ENCODE results near the gene PHF12. TPM values are rescaled to one million over a fixed set of nuclear protein-coding genes. Genes with fewer than 3 reads are reported as not detected.

The PHF12 gene
- total and polyA plus RNA-seq, 2 of the 13 experiments (the other 11 are each of a cell fraction or from before 2014, with no cell fraction given) = 9.8 to 17.1 TPM

- TF ChIP-seq LBX2 (CRISPR knock-in tag; IDR thresholded peaks at IDR 0.05; ENCODE audit: borderline replicate concordance) (no peak), ZNF383 (CRISPR knock-in tag; IDR thresholded peaks at IDR 0.05; ENCODE audit: borderline replicate concordance) (0 out of 2 replicates have a peak, but pooled peaks have one; percentile 84), CEBPG (CRISPR knock-in tag; IDR thresholded peaks at IDR 0.05) (peak; percentile 33; the same call in 1 of the 2 replicates), ARID4A (CRISPR knock-in tag; IDR thresholded peaks at IDR 0.05; ENCODE audit: borderline replicate concordance) (peak; percentile 90), ZNF354B (CRISPR knock-in tag; IDR thresholded peaks at IDR 0.05) (0 out of 2 replicates have a peak, but pooled peaks have one; percentile 50), TP53 (CRISPR knock-in tag; conservative IDR thresholded peaks at IDR 0.05) (0 out of 2 replicates have a peak, but pooled peaks have one; percentile 52), ZNF296 (CRISPR knock-in tag; conservative IDR thresholded peaks at IDR 0.05) (no peak), TGIF2 (CRISPR knock-in tag; IDR thresholded peaks at IDR 0.05) (peak; percentile 87), SRY (CRISPR knock-in tag; IDR thresholded peaks at IDR 0.05) (peak; percentile 78; the same call in 1 of the 2 replicates), ZNF101 (CRISPR knock-in tag; IDR thresholded peaks at IDR 0.05; ENCODE audit: borderline replicate concordance, low read depth) (0 out of 2 replicates have a peak, but pooled peaks have one; percentile 76), NFYB (CRISPR knock-in tag; IDR thresholded peaks at IDR 0.05) (peak; percentile 71), POLR2G (IDR thresholded peaks at IDR 0.05; ENCODE audit: low read depth, low read length) (peak; percentile 86), ELF1 (CRISPR knock-in tag; IDR thresholded peaks at IDR 0.05) (peak; percentile 95), MEIS1 (CRISPR knock-in tag; IDR thresholded peaks at IDR 0.05; ENCODE audit: borderline replicate concordance) (peak; percentile 88), ZNF607 (CRISPR knock-in tag; IDR thresholded peaks at IDR 0.05; ENCODE audit: borderline replicate concordance) (peak; percentile 33; the same call in 1 of the 2 replicates), GMEB1 (CRISPR knock-in tag; IDR thresholded peaks at IDR 0.05; ENCODE audit: borderline replicate concordance) (peak; percentile 94), ZNF230 (CRISPR knock-in tag; IDR thresholded peaks at IDR 0.05) (0 out of 2 replicates have a peak, but pooled peaks have one; percentile 27)
- TF ChIP-seq, protein P1, sequence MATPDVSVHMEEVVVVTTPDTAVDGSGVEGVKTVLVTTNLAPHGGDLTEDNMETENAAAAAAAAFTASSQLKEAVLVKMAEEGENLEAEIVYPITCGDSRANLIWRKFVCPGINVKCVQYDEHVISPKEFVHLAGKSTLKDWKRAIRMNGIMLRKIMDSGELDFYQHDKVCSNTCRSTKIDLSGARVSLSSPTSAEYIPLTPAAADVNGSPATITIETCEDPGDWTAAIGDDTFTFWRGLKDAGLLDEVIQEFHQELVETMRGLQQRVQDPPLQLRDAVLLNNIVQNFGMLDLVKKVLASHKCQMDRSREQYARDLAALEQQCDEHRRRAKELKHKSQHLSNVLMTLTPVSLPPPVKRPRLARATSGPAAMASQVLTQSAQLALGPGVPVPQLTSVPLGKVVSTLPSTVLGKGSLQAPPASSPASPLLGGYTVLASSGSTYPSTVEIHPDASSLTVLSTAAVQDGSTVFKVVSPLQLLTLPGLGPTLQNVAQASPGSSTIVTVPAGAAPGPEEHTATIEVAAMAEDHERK (CRISPR knock-in tag; IDR thresholded peaks at IDR 0.05; ENCODE audit: low read depth) = peak; percentile 83
- TF ChIP-seq, protein P2, sequence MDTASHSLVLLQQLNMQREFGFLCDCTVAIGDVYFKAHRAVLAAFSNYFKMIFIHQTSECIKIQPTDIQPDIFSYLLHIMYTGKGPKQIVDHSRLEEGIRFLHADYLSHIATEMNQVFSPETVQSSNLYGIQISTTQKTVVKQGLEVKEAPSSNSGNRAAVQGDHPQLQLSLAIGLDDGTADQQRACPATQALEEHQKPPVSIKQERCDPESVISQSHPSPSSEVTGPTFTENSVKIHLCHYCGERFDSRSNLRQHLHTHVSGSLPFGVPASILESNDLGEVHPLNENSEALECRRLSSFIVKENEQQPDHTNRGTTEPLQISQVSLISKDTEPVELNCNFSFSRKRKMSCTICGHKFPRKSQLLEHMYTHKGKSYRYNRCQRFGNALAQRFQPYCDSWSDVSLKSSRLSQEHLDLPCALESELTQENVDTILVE (CRISPR knock-in tag; IDR thresholded peaks at IDR 0.05) = peak; percentile 85; the same call in 1 of the 2 replicates
These were observed 965 bp upstream of the PHF12 start (continued) for GRCh38 chr17:28951991-28952975.
